MG63 (cell line): ENCODE data around the gene ABCD1. TPM values are rescaled to one million over a fixed set of nuclear protein-coding genes. Genes with fewer than 3 reads are reported as not detected.
"Not testable (repeated sequence)": the region's sequence is repeated elsewhere in the genome, so short reads cannot be mapped to it uniquely, and the experiment has no call there.

Source experiments
- DNase-seq: peaks from one replicate; pipeline ENCODE4 v3.0.0-alpha.2; 2020
- H3K27me3 ChIP-seq: fragments of 250-450 bp; sonication (Bioruptor Pico); 2 replicates; pipeline ENCODE4 v1.5.1; 2020; ENCODE audit warnings: mild to moderate bottlenecking, moderate library complexity
- H3K36me3 ChIP-seq: fragments of 250-450 bp; sonication (Bioruptor Pico); 2 replicates; pipeline ENCODE4 v1.5.1; 2020; ENCODE audit warnings: mild to moderate bottlenecking, moderate library complexity
- H3K4me3 ChIP-seq: fragments of 250-450 bp; sonication (Bioruptor Pico); 2 replicates; pipeline ENCODE4 v1.5.1; 2020; ENCODE audit warnings: mild to moderate bottlenecking, moderate library complexity
- H3K9me3 ChIP-seq: fragments of 250-450 bp; sonication (Bioruptor Pico); 2 replicates; pipeline ENCODE4 v1.5.1; 2020; ENCODE audit warnings: mild to moderate bottlenecking, moderate library complexity
- total RNA-seq: library from RNA; depleted of rRNA; stranded (reverse); fragments of >200 nt; shearing (Covaris generic); gene quantifications from 2 replicates; pipeline ENCODE4 v1.2.3, GENCODE V29; 2014; ENCODE audit warnings: low replicate concordance

The ABCD1 gene
- total RNA-seq, 1 experiment from 2014 or later = 28.8 TPM

GRCh38 chrX:153725832-153726285 is 1.2 kb downstream of the ABCD1 start:
- no peaks in the 10 kb centered on the region for H3K27me3 ChIP-seq
- H3K4me3 ChIP-seq = peak overlapping the region; percentile 73
- DNase-seq = no peak
- no peaks in the 10 kb centered on the region for H3K9me3 ChIP-seq
- H3K36me3 ChIP-seq = peaks cover 24% of the 10 kb centered on the region

DNA sequence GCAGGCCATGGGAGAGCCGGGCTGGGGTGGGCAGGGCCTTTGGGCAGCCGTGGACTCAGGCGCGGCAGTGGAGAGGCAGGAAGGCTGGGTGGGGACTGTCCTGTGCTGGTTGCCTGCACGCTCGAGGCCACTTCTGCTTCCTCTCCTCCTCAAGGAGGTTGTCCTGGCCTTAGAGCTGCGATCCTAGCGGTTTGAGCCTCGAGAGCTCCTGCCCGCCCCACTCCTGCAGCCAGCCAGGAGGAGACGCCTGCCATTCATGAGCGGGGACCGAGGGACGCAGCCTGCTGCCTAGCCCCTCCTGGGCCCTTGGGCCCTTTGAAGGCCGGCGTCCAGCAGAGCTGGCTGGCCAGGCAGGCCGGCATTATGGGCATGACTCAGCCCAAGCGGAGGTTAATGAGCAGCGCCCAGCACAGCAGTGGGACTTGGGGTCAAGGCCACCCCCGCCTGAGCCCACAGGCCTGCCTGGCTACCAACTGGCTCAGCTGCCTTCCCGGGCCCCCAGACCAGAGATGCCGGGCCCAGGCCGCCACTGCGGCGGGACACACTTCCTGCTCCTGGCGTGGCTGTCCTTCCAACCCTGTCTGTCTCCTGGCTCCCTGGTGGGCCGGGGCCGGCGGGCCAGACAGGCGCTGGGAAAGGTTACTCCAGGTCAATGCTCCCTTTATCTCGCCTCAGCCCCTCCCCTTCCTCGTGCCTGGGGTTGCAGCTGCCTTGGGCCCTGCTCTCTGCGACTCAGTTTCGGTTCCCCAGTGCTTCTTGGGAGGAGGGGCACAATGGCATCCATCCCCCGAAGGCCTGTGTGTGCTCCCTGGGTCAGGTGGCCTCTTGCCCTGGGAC is 1.8 kb downstream of the ABCD1 start:
- Histone ChIP-seq H3K4me3 (peak overlapping the region; percentile 73), H3K27me3 (no peaks in the 10 kb centered on the region), H3K9me3 (no peaks in the 10 kb centered on the region), H3K36me3 (peaks cover 29% of the 10 kb centered on the region)
- peak; percentile 85 for DNase-seq

DNA sequence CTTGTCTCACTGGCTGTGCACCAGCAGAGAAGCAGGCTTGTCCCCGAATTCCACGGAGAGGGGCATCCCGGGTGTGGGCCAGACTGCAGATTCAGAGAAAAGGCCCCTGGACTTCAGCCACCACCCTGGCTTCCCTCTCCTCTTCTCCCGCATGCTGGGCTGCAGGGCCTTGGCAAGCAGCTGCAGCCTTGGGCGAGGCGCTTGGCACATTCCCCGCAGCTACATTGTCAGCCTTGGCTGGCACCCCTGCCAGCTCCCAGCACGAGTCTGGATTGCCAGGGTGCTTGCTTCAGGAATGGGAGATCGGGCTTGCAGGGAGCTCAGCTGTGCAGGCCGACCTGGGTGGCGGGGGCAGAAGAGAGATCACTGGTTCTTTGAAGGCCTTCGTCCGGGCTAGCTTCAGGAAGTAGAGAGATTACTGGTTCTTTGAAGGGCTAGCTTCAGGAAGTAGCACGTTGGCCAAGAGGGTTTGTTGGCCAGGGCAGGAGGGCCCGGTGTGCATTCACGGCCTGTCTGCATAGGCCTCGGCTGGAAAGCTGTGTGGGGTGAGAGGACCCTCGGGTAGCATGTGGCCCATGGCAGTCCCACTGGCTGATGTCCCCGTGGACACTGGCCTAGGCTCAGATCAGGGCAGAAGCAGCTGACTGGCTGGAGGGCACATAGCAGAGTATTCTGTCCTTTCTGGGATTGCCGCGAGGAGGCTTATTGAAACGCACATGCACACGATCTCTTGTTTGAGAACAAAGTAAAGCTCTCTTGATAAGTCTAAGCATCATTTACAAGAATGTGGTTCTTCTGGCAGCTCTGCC is 2.7 kb downstream of the ABCD1 start:
- peak; percentile 93 for DNase-seq
- Histone ChIP-seq H3K27me3 (no peaks in the 10 kb centered on the region), H3K4me3 (peak overlapping the region; percentile 73), H3K36me3 (peaks cover 28% of the 10 kb centered on the region), H3K9me3 (no peaks in the 10 kb centered on the region)

DNA sequence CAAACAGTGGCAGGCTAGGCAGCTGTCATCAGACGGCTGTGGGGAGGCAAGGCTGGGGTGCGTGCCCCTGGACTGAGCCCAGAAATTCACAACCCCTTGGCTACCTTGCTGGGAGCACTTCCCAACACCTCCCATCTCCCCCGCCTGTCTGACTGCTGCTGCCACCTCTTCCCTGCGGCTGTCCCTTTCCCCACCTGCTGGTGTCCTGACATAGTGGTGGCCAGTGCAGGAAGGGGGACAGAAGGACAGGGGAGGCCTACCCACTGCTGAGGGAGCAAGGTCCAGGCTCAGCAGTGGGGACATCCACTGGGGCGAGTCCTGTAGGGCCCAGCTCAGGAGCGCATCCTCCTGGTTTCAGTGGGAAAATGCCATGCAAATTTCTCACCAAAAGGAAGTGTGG is 3.4 kb downstream of the ABCD1 start:
- no peaks in the 10 kb centered on the region for H3K27me3 ChIP-seq
- no peak for DNase-seq

GRCh38 chrX:153728951-153729631 is 4.4 kb downstream of the ABCD1 start:
- Histone ChIP-seq H3K36me3 (peaks cover 21% of the 10 kb centered on the region), H3K9me3 (no peaks in the 10 kb centered on the region), H3K4me3 (no peak overlapping the region), H3K27me3 (no peaks in the 10 kb centered on the region)
- no peak for DNase-seq

More for the DNA sequence above, 3.4 kb downstream of the ABCD1 start:
- no peaks in the 10 kb centered on the region for H3K9me3 ChIP-seq
- H3K4me3 ChIP-seq = no peak overlapping the region
- H3K36me3 ChIP-seq = peaks cover 21% of the 10 kb centered on the region

GRCh38 chrX:153730115-153730514 is 5.5 kb downstream of the ABCD1 start:
- H3K36me3 ChIP-seq = peaks cover 24% of the 10 kb centered on the region
- H3K9me3 ChIP-seq, H3K4me3 ChIP-seq: not testable (repeated sequence)

DNA sequence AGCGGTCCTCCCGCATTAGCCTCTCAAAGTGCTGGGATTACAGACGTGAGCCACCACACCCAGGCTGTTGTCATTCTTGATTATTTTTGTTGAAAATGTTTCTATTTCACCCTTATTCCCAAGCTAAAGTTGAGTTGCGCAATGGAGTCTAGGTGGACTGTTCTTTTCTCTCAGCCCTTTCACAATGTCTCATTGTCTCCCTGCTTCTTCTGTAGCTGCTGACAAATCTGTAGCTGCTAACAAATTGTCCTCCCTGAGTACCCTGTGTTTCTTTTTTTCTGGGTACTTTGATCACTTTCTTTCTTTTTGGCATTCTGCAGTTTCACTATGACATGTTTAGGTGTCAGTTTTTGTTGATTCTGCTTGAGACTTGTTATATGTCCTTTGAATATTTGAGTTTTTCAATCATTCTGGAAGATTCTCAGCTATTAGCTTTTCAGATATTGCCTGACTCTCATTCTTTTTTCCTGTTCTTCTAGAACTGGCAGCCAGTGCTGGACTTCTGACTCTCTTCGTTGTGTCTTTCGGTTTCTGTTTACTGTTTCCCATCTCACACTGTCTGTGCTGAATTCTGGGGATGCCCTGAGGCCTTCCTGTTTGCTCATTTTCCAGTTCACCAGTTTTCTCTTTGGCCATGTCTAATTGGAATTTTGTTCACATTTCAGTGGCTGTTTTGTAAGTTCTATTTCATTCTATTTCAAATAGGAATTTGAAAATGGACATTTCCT is 6.6 kb downstream of the ABCD1 start:
- H3K27me3 ChIP-seq = no peaks in the 10 kb centered on the region
- H3K36me3 ChIP-seq = peaks cover 24% of the 10 kb centered on the region
- no peaks in the 10 kb centered on the region for H3K9me3 ChIP-seq
- DNase-seq = no peak
- no peak overlapping the region for H3K4me3 ChIP-seq

More at GRCh38 chrX:153730115-153730514, 5.5 kb downstream of the ABCD1 start:
- DNase-seq, H3K27me3 ChIP-seq: not testable (repeated sequence)

DNA sequence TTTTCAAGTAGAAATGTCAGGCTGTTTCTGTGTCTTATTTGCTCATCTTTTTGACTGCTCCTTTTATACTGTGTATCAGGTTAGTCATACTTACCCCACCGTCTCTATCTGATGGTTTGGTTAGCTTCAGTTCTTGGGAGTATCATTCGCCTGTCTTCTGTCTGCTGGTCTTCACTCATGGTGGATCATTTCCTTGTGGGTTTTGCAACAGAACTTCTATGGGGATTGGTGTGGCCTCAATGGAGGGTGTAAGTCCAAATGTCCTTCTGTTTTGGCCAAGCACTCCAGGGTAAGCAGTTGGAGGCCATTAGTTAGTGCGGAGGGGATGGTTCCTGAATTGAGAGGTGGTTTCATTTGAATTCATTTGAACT is 7.2 kb downstream of the ABCD1 start:
- no peak overlapping the region for H3K4me3 ChIP-seq
- DNase-seq = no peak
- H3K36me3 ChIP-seq = peaks cover 24% of the 10 kb centered on the region
- H3K27me3 ChIP-seq = no peaks in the 10 kb centered on the region
- H3K9me3 ChIP-seq = no peaks in the 10 kb centered on the region

DNA sequence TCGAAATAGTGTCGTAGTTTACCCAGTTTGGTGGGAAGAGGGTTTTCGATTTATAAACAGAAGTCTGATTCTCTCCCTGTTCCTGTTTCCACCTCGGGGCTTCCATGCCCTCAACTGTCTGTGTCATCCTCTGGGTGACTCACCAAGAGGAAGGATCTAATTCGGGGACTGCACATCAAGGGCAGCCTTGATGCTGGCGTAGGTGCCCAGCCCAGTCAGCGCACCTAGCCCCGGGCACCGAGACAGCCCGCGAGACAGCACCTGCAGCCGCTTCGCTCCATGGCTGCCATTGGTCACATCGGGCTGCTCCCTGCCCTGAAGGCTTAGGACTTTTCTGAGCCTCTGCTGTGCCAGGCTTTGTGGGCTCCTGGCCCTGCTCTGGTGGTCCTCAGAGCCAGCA is 7.7 kb downstream of the ABCD1 start:
- Histone ChIP-seq H3K36me3 (peaks cover 24% of the 10 kb centered on the region), H3K27me3 (no peaks in the 10 kb centered on the region), H3K9me3 (no peaks in the 10 kb centered on the region), H3K4me3 (no peak overlapping the region)
- DNase-seq = no peak

- Histone ChIP-seq H3K36me3 (peaks cover 24% of the 10 kb centered on the region), H3K9me3 (no peaks in the 10 kb centered on the region), H3K4me3 (no peak overlapping the region), H3K27me3 (no peaks in the 10 kb centered on the region)
- DNase-seq = no peak
Observed at GRCh38 chrX:153733651-153734240, 9.1 kb downstream of the ABCD1 start.

DNA sequence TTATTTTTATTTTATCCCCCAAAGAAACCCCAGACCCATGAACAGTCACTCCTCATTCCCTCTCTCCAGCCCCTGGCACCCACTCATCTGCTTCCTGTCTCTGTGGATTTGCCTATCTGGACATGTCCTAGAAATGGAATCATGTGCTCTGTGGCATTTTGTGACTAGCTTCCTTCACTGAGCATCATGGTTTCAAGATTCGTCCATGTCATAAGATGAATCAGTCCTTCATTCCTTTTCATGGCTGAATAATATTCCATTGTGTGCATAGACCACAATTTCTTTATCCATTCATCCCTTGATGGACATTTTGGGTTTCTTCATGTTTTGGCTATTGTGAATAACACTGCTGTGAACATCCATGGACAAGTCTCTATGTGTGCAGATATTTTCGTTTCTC is 10.2 kb downstream of the ABCD1 start:
- DNase-seq = no peak
- no peaks in the 10 kb centered on the region for H3K9me3 ChIP-seq
- H3K4me3 ChIP-seq = no peak overlapping the region
- H3K27me3 ChIP-seq = no peaks in the 10 kb centered on the region
- H3K36me3 ChIP-seq = peaks cover 18% of the 10 kb centered on the region

- H3K9me3 ChIP-seq = no peaks in the 10 kb centered on the region
- no peak for DNase-seq
Observed at GRCh38 chrX:153735274-153735673, 10.6 kb downstream of the ABCD1 start.

DNA sequence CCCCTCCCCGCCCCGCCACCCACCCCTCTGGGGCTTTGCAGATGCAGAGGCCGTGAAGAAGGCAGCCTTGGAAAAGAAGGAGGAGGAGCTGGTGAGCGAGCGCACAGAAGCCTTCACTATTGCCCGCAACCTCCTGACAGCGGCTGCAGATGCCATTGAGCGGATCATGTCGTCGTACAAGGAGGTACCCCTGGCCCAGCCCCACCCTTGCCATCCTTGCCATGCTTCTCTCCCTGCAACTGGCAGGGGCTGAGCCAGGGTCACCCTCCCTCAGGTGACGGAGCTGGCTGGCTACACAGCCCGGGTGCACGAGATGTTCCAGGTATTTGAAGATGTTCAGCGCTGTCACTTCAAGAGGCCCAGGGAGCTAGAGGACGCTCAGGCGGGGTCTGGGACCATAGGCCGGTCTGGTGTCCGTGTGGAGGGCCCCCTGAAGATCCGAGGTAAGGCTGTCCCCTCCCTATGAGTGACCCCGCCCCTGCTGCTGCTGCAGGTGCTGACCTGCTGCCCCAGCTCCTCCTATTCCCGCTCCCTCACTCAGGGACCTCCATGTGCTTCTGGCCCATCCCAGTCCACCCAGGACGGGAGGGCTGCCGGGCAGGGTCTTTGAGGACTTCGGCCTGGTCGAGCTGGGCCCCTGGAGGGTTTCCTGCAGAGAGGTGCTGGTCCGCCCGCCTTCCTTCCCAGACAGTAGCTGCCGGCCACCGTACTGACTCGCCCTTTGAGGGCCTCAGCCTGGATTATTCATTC is 11.6 kb downstream of the ABCD1 start:
- no peaks in the 10 kb centered on the region for H3K9me3 ChIP-seq
- H3K4me3 ChIP-seq = no peak overlapping the region
- no peaks in the 10 kb centered on the region for H3K27me3 ChIP-seq
- H3K36me3 ChIP-seq = peaks cover 11% of the 10 kb centered on the region
- no peak for DNase-seq

More at GRCh38 chrX:153735274-153735673, 10.6 kb downstream of the ABCD1 start:
- H3K36me3 ChIP-seq = peaks cover 17% of the 10 kb centered on the region
- no peaks in the 10 kb centered on the region for H3K27me3 ChIP-seq
- H3K4me3 ChIP-seq = no peak overlapping the region

DNA sequence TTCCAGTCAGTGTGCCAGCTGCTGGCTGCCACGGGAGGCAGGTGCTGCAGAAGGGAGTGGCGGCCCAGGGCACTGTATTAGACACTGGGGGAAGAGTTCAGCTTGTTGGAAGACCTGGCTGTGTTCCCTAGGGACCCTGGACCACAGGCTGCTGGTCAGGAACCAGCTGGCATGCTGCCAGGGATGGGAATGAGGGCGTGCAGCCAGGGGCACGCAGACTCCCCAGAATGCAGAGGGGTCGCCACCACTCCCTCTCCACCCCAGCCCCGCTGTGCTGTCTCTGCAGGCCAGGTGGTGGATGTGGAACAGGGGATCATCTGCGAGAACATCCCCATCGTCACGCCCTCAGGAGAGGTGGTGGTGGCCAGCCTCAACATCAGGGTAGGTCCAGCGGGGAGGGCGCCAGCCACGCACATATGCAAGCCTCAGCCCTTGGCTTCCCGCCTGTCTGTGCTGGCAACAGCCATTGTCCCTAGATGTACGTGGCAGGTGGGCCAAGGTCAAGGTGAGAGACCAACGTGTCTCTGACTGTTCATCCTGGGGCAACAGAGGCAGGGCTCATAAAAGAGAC is 12.3 kb downstream of the ABCD1 start:
- H3K4me3 ChIP-seq = no peak overlapping the region
- no peak for DNase-seq
- no peaks in the 10 kb centered on the region for H3K27me3 ChIP-seq
- no peaks in the 10 kb centered on the region for H3K9me3 ChIP-seq
- H3K36me3 ChIP-seq = peaks cover 3% of the 10 kb centered on the region

DNA sequence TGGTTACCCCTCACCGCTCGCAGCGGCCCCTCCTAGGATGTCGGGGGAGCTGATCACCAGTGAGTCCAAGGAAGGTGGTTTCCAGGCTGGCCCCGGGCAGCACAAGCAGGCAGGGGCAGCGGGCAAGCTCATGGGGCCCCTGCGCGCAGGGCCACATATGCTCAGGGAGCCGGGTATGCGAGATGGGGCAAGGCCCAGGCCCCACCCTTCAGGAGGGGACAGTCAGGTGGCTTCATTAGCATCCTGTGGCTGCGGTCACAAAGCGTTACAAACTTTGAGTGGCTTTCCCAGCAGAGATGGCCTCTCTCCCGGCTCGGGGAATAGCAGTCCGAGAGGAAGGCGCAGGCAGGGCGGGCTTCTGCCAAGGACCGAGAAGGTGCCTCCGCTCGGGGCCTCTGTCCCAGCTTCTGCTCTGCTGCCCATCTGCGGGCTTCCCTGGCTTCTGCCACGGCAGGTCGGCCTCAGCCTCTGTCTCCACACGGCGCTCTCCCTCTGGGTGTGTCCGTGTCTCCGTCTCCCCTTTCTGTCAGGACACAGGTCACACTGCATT is 13.5 kb downstream of the ABCD1 start:
- H3K36me3 ChIP-seq = 0 out of 2 replicates have a peak, but pooled peaks cover 3% of the 10 kb centered on the region
- no peaks in the 10 kb centered on the region for H3K27me3 ChIP-seq
- no peak overlapping the region for H3K4me3 ChIP-seq
- H3K9me3 ChIP-seq = no peaks in the 10 kb centered on the region
- no peak for DNase-seq
